GM18867 (cell line): Measurements from ENCODE around the gene BACH1.
"Not testable (repeated sequence)": the region's sequence is repeated elsewhere in the genome, so short reads cannot be mapped to it uniquely, and the experiment has no call there.

Source experiments
- ATAC-seq: cut with Tn5 transposase; IDR thresholded peaks from one replicate; pipeline ENCODE4 v1.9.1; 2021; ENCODE audit warnings: mild to moderate bottlenecking, moderate library complexity; ENCODE audit not compliant: unreplicated experiment

Gene BACH1

GRCh38 chr21:29342363-29342957, 43.7 kb downstream of the BACH1 start:
- peak; percentile 63 for ATAC-seq

- no peak for ATAC-seq
Measured at GRCh38 chr21:29343519-29343918, 44.8 kb downstream of the BACH1 start.

GRCh38 chr21:29346281-29346680, 47.6 kb downstream of the BACH1 start:
- no peak for ATAC-seq

GRCh38 chr21:29346771-29347170, 48.0 kb downstream of the BACH1 start:
- ATAC-seq: no peak

- no peak for ATAC-seq
Measured at GRCh38 chr21:29347274-29347681, 48.6 kb downstream of the BACH1 start.

GRCh38 chr21:29349702-29350101, 51.0 kb downstream of the BACH1 start:
- ATAC-seq: no peak

- ATAC-seq: no peak
Measured at GRCh38 chr21:29350246-29350779, 51.6 kb downstream of the BACH1 start.

GRCh38 chr21:29351691-29352090, 53.0 kb downstream of the BACH1 start:
- ATAC-seq: no peak

- ATAC-seq: not testable (repeated sequence)
Measured at GRCh38 chr21:29355043-29355710, 56.5 kb downstream of the BACH1 start.

GRCh38 chr21:29356291-29356690, 57.6 kb downstream of the BACH1 start:
- ATAC-seq: not testable (repeated sequence)

GRCh38 chr21:29356810-29357209, 58.1 kb downstream of the BACH1 start:
- not testable (repeated sequence) for ATAC-seq

- no peak for ATAC-seq
Measured at GRCh38 chr21:29359718-29360117, 61.0 kb downstream of the BACH1 start.

- ATAC-seq: no peak
Measured at GRCh38 chr21:29360799-29361765, 62.4 kb downstream of the BACH1 start.

- ATAC-seq: no peak
Measured at GRCh38 chr21:29362758-29363157, 64.0 kb downstream of the BACH1 start.

- ATAC-seq: no peak
Measured at GRCh38 chr21:29365661-29366265, 67.0 kb downstream of the BACH1 start.

- ATAC-seq: no peak
Measured at GRCh38 chr21:29366532-29366931, 67.8 kb downstream of the BACH1 start.

GRCh38 chr21:29367335-29367734, 68.6 kb downstream of the BACH1 start:
- ATAC-seq: no peak

- ATAC-seq: no peak
Measured at GRCh38 chr21:29368906-29369305, 70.2 kb downstream of the BACH1 start.

- no peak for ATAC-seq
Measured at GRCh38 chr21:29371464-29371863, 72.7 kb downstream of the BACH1 start.

GRCh38 chr21:29372063-29372802, 73.5 kb downstream of the BACH1 start:
- peak; percentile 83 for ATAC-seq
